ENCODE results near the gene SRGAP2B.
"Not testable (repeated sequence)": the region's sequence is repeated elsewhere in the genome, so short reads cannot be mapped to it uniquely, and the experiment has no call there.

Gene SRGAP2B

GRCh38 chr1:144985550-144986170, 109.5 kb downstream of the SRGAP2B start:
- H3K4me3 ChIP-seq (ENCODE audit: low read depth, low read length); H3K4me1 ChIP-seq (ENCODE audit: control insufficient read depth, insufficient read depth, low read length); H3K27ac ChIP-seq (ENCODE audit: low read depth, low read length); H3K27me3 ChIP-seq (ENCODE audit: control insufficient read depth, insufficient read depth, low read length); H3K36me3 ChIP-seq (ENCODE audit: control insufficient read depth, insufficient read depth, low read length); H3K9me3 ChIP-seq (ENCODE audit: control insufficient read depth, insufficient read depth, low read depth, low read length); H3K9ac ChIP-seq (ENCODE audit: low read length): not testable (repeated sequence)

- H3K27ac ChIP-seq (ENCODE audit: low read depth, low read length); H3K36me3 ChIP-seq (ENCODE audit: control insufficient read depth, insufficient read depth, low read length); H3K9ac ChIP-seq (ENCODE audit: low read length); H3K27me3 ChIP-seq (ENCODE audit: control insufficient read depth, insufficient read depth, low read length); H3K4me3 ChIP-seq (ENCODE audit: low read depth, low read length); H3K4me1 ChIP-seq (ENCODE audit: control insufficient read depth, insufficient read depth, low read length); H3K9me3 ChIP-seq (ENCODE audit: control insufficient read depth, insufficient read depth, low read depth, low read length): not testable (repeated sequence)
These were observed 112.2 kb downstream of the SRGAP2B start for GRCh38 chr1:144982802-144983525.

GRCh38 chr1:144981157-144981556, 114.0 kb downstream of the SRGAP2B start:
- H3K27me3 ChIP-seq (ENCODE audit: control insufficient read depth, insufficient read depth, low read length); H3K4me3 ChIP-seq (ENCODE audit: low read depth, low read length); H3K36me3 ChIP-seq (ENCODE audit: control insufficient read depth, insufficient read depth, low read length); H3K9ac ChIP-seq (ENCODE audit: low read length); H3K4me1 ChIP-seq (ENCODE audit: control insufficient read depth, insufficient read depth, low read length); H3K27ac ChIP-seq (ENCODE audit: low read depth, low read length); H3K9me3 ChIP-seq (ENCODE audit: control insufficient read depth, insufficient read depth, low read depth, low read length): not testable (repeated sequence)

- H3K9ac ChIP-seq (ENCODE audit: low read length); H3K27ac ChIP-seq (ENCODE audit: low read depth, low read length); H3K36me3 ChIP-seq (ENCODE audit: control insufficient read depth, insufficient read depth, low read length); H3K4me3 ChIP-seq (ENCODE audit: low read depth, low read length); H3K9me3 ChIP-seq (ENCODE audit: control insufficient read depth, insufficient read depth, low read depth, low read length); H3K27me3 ChIP-seq (ENCODE audit: control insufficient read depth, insufficient read depth, low read length); H3K4me1 ChIP-seq (ENCODE audit: control insufficient read depth, insufficient read depth, low read length): not testable (repeated sequence)
These were observed 115.0 kb downstream of the SRGAP2B start for GRCh38 chr1:144979960-144980595.

GRCh38 chr1:144977856-144978255, 117.3 kb downstream of the SRGAP2B start:
- H3K27me3 ChIP-seq (ENCODE audit: control insufficient read depth, insufficient read depth, low read length); H3K36me3 ChIP-seq (ENCODE audit: control insufficient read depth, insufficient read depth, low read length); H3K9ac ChIP-seq (ENCODE audit: low read length); H3K4me3 ChIP-seq (ENCODE audit: low read depth, low read length); H3K4me1 ChIP-seq (ENCODE audit: control insufficient read depth, insufficient read depth, low read length); H3K27ac ChIP-seq (ENCODE audit: low read depth, low read length); H3K9me3 ChIP-seq (ENCODE audit: control insufficient read depth, insufficient read depth, low read depth, low read length): not testable (repeated sequence)

GRCh38 chr1:144971936-144972335, 123.2 kb downstream of the SRGAP2B start:
- H3K4me3 ChIP-seq (ENCODE audit: low read depth, low read length); H3K27me3 ChIP-seq (ENCODE audit: control insufficient read depth, insufficient read depth, low read length); H3K4me1 ChIP-seq (ENCODE audit: control insufficient read depth, insufficient read depth, low read length); H3K27ac ChIP-seq (ENCODE audit: low read depth, low read length); H3K9ac ChIP-seq (ENCODE audit: low read length); H3K36me3 ChIP-seq (ENCODE audit: control insufficient read depth, insufficient read depth, low read length); H3K9me3 ChIP-seq (ENCODE audit: control insufficient read depth, insufficient read depth, low read depth, low read length): not testable (repeated sequence)

GRCh38 chr1:144966488-144966887, 128.6 kb downstream of the SRGAP2B start:
- H3K9me3 ChIP-seq (ENCODE audit: control insufficient read depth, insufficient read depth, low read depth, low read length); H3K9ac ChIP-seq (ENCODE audit: low read length); H3K4me1 ChIP-seq (ENCODE audit: control insufficient read depth, insufficient read depth, low read length); H3K36me3 ChIP-seq (ENCODE audit: control insufficient read depth, insufficient read depth, low read length); H3K27ac ChIP-seq (ENCODE audit: low read depth, low read length); H3K4me3 ChIP-seq (ENCODE audit: low read depth, low read length); H3K27me3 ChIP-seq (ENCODE audit: control insufficient read depth, insufficient read depth, low read length): not testable (repeated sequence)

GRCh38 chr1:144964765-144965164, 130.4 kb downstream of the SRGAP2B start:
- not testable (repeated sequence) for H3K4me3 ChIP-seq (ENCODE audit: low read depth, low read length); H3K9me3 ChIP-seq (ENCODE audit: control insufficient read depth, insufficient read depth, low read depth, low read length); H3K36me3 ChIP-seq (ENCODE audit: control insufficient read depth, insufficient read depth, low read length); H3K27ac ChIP-seq (ENCODE audit: low read depth, low read length); H3K27me3 ChIP-seq (ENCODE audit: control insufficient read depth, insufficient read depth, low read length); H3K4me1 ChIP-seq (ENCODE audit: control insufficient read depth, insufficient read depth, low read length); H3K9ac ChIP-seq (ENCODE audit: low read length)

- not testable (repeated sequence) for H3K27ac ChIP-seq (ENCODE audit: low read depth, low read length); H3K9me3 ChIP-seq (ENCODE audit: control insufficient read depth, insufficient read depth, low read depth, low read length); H3K4me3 ChIP-seq (ENCODE audit: low read depth, low read length); H3K27me3 ChIP-seq (ENCODE audit: control insufficient read depth, insufficient read depth, low read length); H3K9ac ChIP-seq (ENCODE audit: low read length); H3K4me1 ChIP-seq (ENCODE audit: control insufficient read depth, insufficient read depth, low read length); H3K36me3 ChIP-seq (ENCODE audit: control insufficient read depth, insufficient read depth, low read length)
These were observed 130.9 kb downstream of the SRGAP2B start for GRCh38 chr1:144964186-144964585.

- H3K36me3 ChIP-seq (ENCODE audit: control insufficient read depth, insufficient read depth, low read length); H3K27ac ChIP-seq (ENCODE audit: low read depth, low read length); H3K4me3 ChIP-seq (ENCODE audit: low read depth, low read length); H3K9me3 ChIP-seq (ENCODE audit: control insufficient read depth, insufficient read depth, low read depth, low read length); H3K27me3 ChIP-seq (ENCODE audit: control insufficient read depth, insufficient read depth, low read length); H3K9ac ChIP-seq (ENCODE audit: low read length); H3K4me1 ChIP-seq (ENCODE audit: control insufficient read depth, insufficient read depth, low read length): not testable (repeated sequence)
These were observed 131.6 kb downstream of the SRGAP2B start for GRCh38 chr1:144963571-144963970.

GRCh38 chr1:144961604-144962583, 133.2 kb downstream of the SRGAP2B start:
- H3K36me3 ChIP-seq (ENCODE audit: control insufficient read depth, insufficient read depth, low read length); H3K27me3 ChIP-seq (ENCODE audit: control insufficient read depth, insufficient read depth, low read length); H3K27ac ChIP-seq (ENCODE audit: low read depth, low read length); H3K9ac ChIP-seq (ENCODE audit: low read length); H3K9me3 ChIP-seq (ENCODE audit: control insufficient read depth, insufficient read depth, low read depth, low read length); H3K4me3 ChIP-seq (ENCODE audit: low read depth, low read length); H3K4me1 ChIP-seq (ENCODE audit: control insufficient read depth, insufficient read depth, low read length): not testable (repeated sequence)

Measured in HUES6 (cell line).